Lower lobe of right lung (tissue), 2 donors: Measurements from ENCODE around the gene SLC36A3. TPM values are rescaled to one million over a fixed set of nuclear protein-coding genes. Genes with fewer than 3 reads are reported as not detected.

Experiments
- ATAC-seq, 2 donors: fragments of 200-7000 bp; cut with Tn5 transposase; one replicate each; pipeline ENCODE4 v1.9.1; 2020 to 2022; ENCODE audit warnings: mild to moderate bottlenecking in 2 of 2, moderate library complexity in 2 of 2
- DNase-seq: peaks from one replicate; pipeline ENCODE4 v3.0.0-alpha.2; 2020
- H3K27ac ChIP-seq: fragments of 200-600 bp; one replicate; pipeline ENCODE4 v1.8.0; 2022
- H3K27me3 ChIP-seq: fragments of 200-600 bp; one replicate; pipeline ENCODE4 v1.8.0; 2022; ENCODE audit warnings: low read depth
- H3K36me3 ChIP-seq: fragments of 200-600 bp; one replicate; pipeline ENCODE4 v1.8.0; 2022; ENCODE audit warnings: mild to moderate bottlenecking
- H3K4me1 ChIP-seq: fragments of 200-600 bp; one replicate; pipeline ENCODE4 v1.8.0; 2022
- H3K4me3 ChIP-seq: fragments of 200-600 bp; one replicate; pipeline ENCODE4 v1.8.0; 2022; ENCODE audit warnings: mild to moderate bottlenecking
- H3K9me3 ChIP-seq: fragments of 200-600 bp; one replicate; pipeline ENCODE4 v1.8.0; 2022
- CTCF ChIP-seq: fragments of 200-600 bp; IDR thresholded peaks from one replicate; pipeline ENCODE4 v1.8.0; 2022; ENCODE audit warnings: antibody characterized with exemption, mild to moderate bottlenecking
- intact Hi-C: fragments of 100-400 bp; cut with DNase I; formaldehyde crosslinking; loops from one replicate; pipeline ENCODE4 v1.11.0; 2022
- total RNA-seq: library from RNA; stranded (reverse); fragmentation: NEBNext Ultra II Directional; extraction: Animal tissue kit (Norgen Biotek cat#: 25700); gene quantifications from one replicate; pipeline ENCODE4 v1.2.1, GENCODE V29; 2021
- donor health status: DM: no; HTN: yes; CAD: no; lungs with severe emphysema.

The SLC36A3 gene
- total RNA-seq, 1 donor from 2014 or later: not detected

DNA sequence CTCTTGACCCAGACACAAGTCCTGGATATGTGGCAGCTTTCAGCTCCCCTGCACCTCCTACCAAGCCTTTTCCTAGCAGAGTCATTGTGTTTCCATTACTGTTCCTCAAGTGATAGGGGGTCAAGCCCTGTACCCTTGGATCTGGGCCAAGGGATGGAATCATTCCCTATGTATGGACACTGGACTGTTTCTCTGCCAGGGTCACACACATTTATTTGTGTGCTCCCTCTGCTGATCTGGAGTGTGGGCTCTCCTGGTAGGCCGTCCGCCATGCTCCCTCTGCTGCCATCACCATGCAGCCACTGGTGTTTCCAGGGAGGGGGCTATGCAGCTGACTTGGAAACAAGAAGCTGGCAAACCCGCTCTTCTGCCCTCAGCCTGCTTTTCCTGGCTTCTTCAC lies 41.0 kb downstream of the SLC36A3 start:
- no peak for ATAC-seq
- Histone ChIP-seq H3K4me1 (peaks cover 16% of the 10 kb centered on the region), H3K27me3 (no peaks in the 10 kb centered on the region), H3K4me3 (no peak overlapping the region), H3K27ac (no peak overlapping the region), H3K36me3 (peaks cover 60% of the 10 kb centered on the region), H3K9me3 (no peaks in the 10 kb centered on the region)
- no peak for TF ChIP-seq CTCF
- DNase-seq: no peak
- intact Hi-C loops: no loop called here

DNA sequence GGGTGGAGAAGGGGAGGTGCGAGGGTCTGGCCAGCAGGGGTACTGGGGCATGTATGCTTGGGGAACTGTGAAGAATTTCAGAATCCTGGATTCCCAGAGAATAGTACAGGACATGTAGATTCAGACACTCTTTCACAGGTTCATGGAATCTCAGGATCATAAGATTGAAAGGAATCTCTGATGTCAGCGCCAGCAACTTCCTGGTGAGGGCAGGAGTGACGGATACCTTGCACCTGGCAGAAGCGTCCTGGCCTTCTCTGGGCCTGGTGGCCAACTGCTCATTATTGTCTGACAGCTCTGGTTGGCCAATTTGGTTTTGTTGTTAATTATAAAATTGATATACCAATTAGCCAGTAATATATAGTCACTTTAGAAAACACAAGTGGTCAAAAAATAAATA lies 43.6 kb downstream of the SLC36A3 start:
- H3K27me3 ChIP-seq: no peaks in the 10 kb centered on the region
- no peak for ATAC-seq
- intact Hi-C loops: no loop called here

DNA sequence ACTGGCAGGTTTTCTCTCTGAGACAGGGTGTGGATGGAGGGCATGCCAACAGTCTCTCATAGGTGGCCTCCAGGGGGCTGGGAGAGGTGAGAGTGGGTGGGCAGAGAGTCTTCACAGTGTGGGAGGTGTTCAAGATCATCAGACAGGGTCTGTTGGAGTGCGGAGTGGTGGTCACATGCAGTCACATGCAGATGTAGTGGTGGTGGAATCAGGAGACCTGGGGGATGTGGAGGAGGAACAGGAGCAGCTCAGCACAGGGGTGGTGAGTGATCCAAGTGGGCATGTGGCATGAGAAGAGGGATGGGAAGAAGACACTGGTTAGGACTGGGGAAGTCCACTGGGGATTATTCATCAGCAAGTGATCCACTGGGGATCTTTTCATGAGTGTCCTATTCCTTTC lies 44.8 kb downstream of the SLC36A3 start:
- Histone ChIP-seq H3K27me3 (no peaks in the 10 kb centered on the region), H3K27ac (no peak overlapping the region), H3K9me3 (no peaks in the 10 kb centered on the region), H3K4me1 (peaks cover 40% of the 10 kb centered on the region), H3K36me3 (peaks cover 36% of the 10 kb centered on the region), H3K4me3 (no peak overlapping the region)
- intact Hi-C loops: no loop called here
- no peak for ATAC-seq
- DNase-seq: no peak
- no peak for TF ChIP-seq CTCF

More for the DNA sequence above, 43.6 kb downstream of the SLC36A3 start:
- H3K4me3 ChIP-seq: no peak overlapping the region
- H3K4me1 ChIP-seq: peaks cover 37% of the 10 kb centered on the region
- H3K27ac ChIP-seq: no peak overlapping the region
- no peaks in the 10 kb centered on the region for H3K9me3 ChIP-seq
- DNase-seq: no peak
- TF ChIP-seq CTCF: no peak
- peaks cover 36% of the 10 kb centered on the region for H3K36me3 ChIP-seq

GRCh38 chr5:151258201-151258611 lies 45.4 kb downstream of the SLC36A3 start:
- peak overlapping the region; percentile 39 for H3K27ac ChIP-seq

DNA sequence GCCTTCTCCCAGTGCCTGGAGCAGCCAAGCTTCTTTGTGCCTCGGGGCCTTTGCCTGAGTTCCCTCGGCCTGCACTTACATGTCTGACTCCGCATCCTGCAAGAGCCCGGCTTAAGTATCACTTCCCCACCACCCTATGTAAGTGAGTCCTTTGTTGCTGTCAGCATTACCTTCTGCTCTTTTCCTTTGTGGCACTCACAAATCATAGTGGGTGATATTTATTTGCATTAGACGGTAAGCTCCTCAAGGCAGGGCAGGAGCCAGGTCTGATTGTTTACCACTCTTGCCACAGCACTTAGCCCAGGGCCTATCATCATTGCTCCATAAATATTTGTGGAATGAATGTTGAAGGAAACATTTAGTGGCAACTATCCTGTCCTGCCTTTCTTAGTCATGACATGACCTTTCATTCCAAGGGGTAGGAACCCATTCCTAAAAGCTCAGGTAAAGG lies 45.8 kb downstream of the SLC36A3 start:
- DNase-seq (peak; percentile 60), ATAC-seq (no peak)
- peaks cover 30% of the 10 kb centered on the region for H3K36me3 ChIP-seq
- no peaks in the 10 kb centered on the region for H3K9me3 ChIP-seq
- TF ChIP-seq CTCF: no peak
- H3K4me1 ChIP-seq: peaks cover 44% of the 10 kb centered on the region
- intact Hi-C loops: no loop called here
- peak overlapping the region; percentile 39 for H3K27ac ChIP-seq
- H3K4me3 ChIP-seq: no peak overlapping the region
- H3K27me3 ChIP-seq: no peaks in the 10 kb centered on the region

More at GRCh38 chr5:151258201-151258611, 45.4 kb downstream of the SLC36A3 start:
- intact Hi-C loops: no loop called here
- Histone ChIP-seq H3K9me3 (no peaks in the 10 kb centered on the region), H3K4me1 (peaks cover 44% of the 10 kb centered on the region), H3K27me3 (no peaks in the 10 kb centered on the region), H3K36me3 (peaks cover 34% of the 10 kb centered on the region), H3K4me3 (no peak overlapping the region)
- TF ChIP-seq CTCF: no peak
- no peak for DNase-seq
- ATAC-seq: peak; percentile 68 to 84
